Esophagus squamous epithelium (tissue), 5 donors: ENCODE results near the gene ABLIM3. TPM values are rescaled to one million over a fixed set of nuclear protein-coding genes. Genes with fewer than 3 reads are reported as not detected.

ENCODE experiments used
- DNase-seq: peaks from one replicate; lab custom pipeline; 2025; lab: John Stamatoyannopoulos, UW
- H3K27ac ChIP-seq, 4 donors: fragments of 200-600 bp; sonication (generic); one replicate each; pipeline ENCODE4 v1.5.1; 2016 to 2019; ENCODE audit warnings: mild to moderate bottlenecking in 1 of 4
- H3K27me3 ChIP-seq, 4 donors: fragments of 200-600 bp; sonication (generic); 1 replicate in 3 of 4; 2 replicates in 1 of 4; pipeline versions ENCODE4 v1.5.1 to v1.6.0; 2017 to 2021; ENCODE audit warnings: antibody characterized with exemption in 1 of 4
- H3K36me3 ChIP-seq, 3 donors: fragments of 200-600 bp; sonication (generic); one replicate each; pipeline ENCODE4 v1.5.1; 2016 to 2019
- H3K4me1 ChIP-seq, 3 donors: fragments of 200-600 bp; sonication (generic); one replicate each; pipeline ENCODE4 v1.5.1; 2017 to 2019
- H3K4me3 ChIP-seq, 4 donors: fragments of 200-600 bp; sonication (generic); 1 replicate in 3 of 4; 2 replicates in 1 of 4; pipeline ENCODE4 v1.5.1; 2016 to 2019; ENCODE audit warnings: mild to moderate bottlenecking in 2 of 4, moderate library complexity in 1 of 4
- H3K9me3 ChIP-seq, 3 donors: fragments of 200-600 bp; sonication (generic); one replicate each; pipeline ENCODE4 v1.5.1; 2016 to 2019
- POLR2A ChIP-seq, 4 donors: fragments of 450-650 bp; IDR thresholded peaks; one replicate each; pipeline ENCODE4 v1.6.1; 2017; ENCODE audit warnings: antibody characterized with exemption in 4 of 4, mild to moderate bottlenecking in 4 of 4, moderate library complexity in 3 of 4
- WGBS, 2 donors: methylation state at CpG; one replicate each; pipeline ENCODE4 v1.1.5; 2018; 5-methylcytosine and 5-hydroxymethylcytosine counted together
- intact Hi-C: fragments of 100-400 bp; cut with DNase I; formaldehyde crosslinking; loops from one replicate; pipeline ENCODE4 v1.15.0; 2022
- total RNA-seq, 4 donors: library from RNA; depleted of rRNA; stranded (reverse); fragments of >200 nt; gene quantifications; one replicate each; pipeline ENCODE4 v1.1.0, GENCODE V29; 2016
- TF ChIP-seq, protein P1 (sequence below), 6 experiments: fragments of 450-650 bp in 4 of 6; fragments of 200-600 bp in 2 of 6; sonication (generic) in 2 of 6; IDR thresholded peaks; one replicate each; pipeline ENCODE4 v1.5.1; 2016 to 2019; ENCODE audit warnings: antibody characterized with exemption in 6 of 6, mild to moderate bottlenecking in 4 of 6, moderate library complexity in 4 of 6
- donor health status: DM: yes; HTN: yes; CAD: no.

Gene ABLIM3
- total RNA-seq, 4 donors from 2014 or later: 10.6 to 47.7 (median 27.1) TPM

DNA sequence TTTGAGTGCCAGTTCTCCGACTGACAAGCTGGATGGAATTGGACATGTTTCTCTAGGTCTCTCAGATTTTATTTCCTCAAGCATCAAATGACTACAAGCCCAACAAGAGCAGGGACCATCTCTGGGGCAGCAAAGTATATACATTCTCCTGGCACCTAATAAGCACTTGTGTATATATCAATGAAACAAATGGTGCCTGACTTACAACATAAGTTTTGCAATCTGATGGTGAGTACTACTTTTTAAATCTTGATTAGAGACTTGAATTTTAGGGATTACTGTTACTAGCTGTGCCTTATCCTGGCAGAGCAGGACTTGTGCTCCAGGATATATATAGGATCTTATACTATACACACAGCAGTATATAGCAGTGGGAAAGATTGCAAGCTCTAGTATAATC lies 8.8 kb upstream of the ABLIM3 start:
- DNase-seq: no peak
- H3K27me3 ChIP-seq: no peaks in the 10 kb centered on the region
- no peaks in the 10 kb centered on the region for H3K36me3 ChIP-seq
- TF ChIP-seq POLR2A (IDR thresholded peaks at IDR 0.05): no peak
- TF ChIP-seq, protein P1, sequence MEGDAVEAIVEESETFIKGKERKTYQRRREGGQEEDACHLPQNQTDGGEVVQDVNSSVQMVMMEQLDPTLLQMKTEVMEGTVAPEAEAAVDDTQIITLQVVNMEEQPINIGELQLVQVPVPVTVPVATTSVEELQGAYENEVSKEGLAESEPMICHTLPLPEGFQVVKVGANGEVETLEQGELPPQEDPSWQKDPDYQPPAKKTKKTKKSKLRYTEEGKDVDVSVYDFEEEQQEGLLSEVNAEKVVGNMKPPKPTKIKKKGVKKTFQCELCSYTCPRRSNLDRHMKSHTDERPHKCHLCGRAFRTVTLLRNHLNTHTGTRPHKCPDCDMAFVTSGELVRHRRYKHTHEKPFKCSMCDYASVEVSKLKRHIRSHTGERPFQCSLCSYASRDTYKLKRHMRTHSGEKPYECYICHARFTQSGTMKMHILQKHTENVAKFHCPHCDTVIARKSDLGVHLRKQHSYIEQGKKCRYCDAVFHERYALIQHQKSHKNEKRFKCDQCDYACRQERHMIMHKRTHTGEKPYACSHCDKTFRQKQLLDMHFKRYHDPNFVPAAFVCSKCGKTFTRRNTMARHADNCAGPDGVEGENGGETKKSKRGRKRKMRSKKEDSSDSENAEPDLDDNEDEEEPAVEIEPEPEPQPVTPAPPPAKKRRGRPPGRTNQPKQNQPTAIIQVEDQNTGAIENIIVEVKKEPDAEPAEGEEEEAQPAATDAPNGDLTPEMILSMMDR (IDR thresholded peaks at IDR 0.05): no peak
- no peak overlapping the region for H3K4me3 ChIP-seq
- H3K27ac ChIP-seq: no peak overlapping the region
- no peaks in the 10 kb centered on the region for H3K9me3 ChIP-seq
- WGBS, 2 donors: 83 to 93% methylated on average over 1 of the region's 1 CpG
- intact Hi-C loops: no loop called here
- peaks cover 0 to 43% (median 23%) of the 10 kb centered on the region in 3 donors for H3K4me1 ChIP-seq

DNA sequence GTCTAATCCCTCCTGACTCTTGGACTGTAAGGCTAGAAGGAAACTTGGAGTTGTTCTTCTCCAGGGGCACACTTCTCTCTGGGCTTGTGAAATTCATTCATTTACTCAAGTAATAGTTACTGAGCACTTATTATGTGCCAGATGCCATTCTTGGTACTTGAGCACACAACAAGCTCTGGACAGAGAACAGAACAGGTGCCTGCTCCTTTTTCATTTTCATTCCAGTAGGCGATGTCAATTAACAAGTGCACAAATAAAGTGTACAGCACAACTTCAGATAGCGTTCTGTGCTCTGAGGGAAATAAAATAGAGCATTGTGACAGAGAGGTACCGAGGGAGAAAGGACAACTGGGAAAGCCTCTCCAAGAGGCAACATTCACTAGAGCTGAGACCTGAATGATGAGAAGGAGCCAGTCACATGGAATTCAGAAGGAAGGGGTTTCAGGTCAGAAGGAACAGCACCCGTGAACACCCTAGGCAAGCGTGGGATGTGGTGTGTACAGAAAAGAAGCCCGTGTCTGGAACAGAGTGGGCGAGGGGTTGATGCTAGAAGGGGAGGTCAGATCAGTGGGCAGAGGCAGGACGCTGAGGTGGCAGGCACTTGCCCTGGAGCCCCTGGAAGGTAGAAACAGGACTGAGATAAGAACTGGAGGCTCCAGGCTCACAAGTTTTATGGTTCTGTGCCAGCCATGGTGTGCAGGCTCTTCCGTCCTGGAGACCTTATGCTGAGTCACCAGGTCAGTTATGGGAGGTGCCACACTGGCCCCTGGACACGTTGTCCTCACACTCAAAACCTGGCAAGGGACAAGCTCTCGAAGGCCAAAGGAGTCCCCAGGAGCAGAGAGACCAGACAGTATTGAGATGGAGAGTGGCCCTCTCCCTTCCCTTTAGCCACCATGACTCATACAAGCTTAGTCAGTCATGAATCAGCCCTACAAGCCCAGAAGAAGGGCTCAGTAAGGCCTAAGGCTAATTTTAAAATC lies 7.2 kb upstream of the ABLIM3 start:
- Histone ChIP-seq H3K27ac (peak overlapping the region in 3 of 4 donors; percentile 47 to 69 (median 62)), H3K4me1 (peaks cover 0 to 32% (median 23%) of the 10 kb centered on the region in 3 donors), H3K36me3 (no peaks in the 10 kb centered on the region), H3K27me3 (no peaks in the 10 kb centered on the region), H3K4me3 (no peak overlapping the region), H3K9me3 (no peaks in the 10 kb centered on the region)
- TF ChIP-seq, protein P1 (IDR thresholded peaks at IDR 0.05): no peak
- TF ChIP-seq POLR2A (IDR thresholded peaks at IDR 0.05): no peak
- WGBS, 2 donors: 59 to 60% methylated on average over 11 of the region's 11 CpGs
- no peak for DNase-seq
- intact Hi-C loops: no loop called here

DNA sequence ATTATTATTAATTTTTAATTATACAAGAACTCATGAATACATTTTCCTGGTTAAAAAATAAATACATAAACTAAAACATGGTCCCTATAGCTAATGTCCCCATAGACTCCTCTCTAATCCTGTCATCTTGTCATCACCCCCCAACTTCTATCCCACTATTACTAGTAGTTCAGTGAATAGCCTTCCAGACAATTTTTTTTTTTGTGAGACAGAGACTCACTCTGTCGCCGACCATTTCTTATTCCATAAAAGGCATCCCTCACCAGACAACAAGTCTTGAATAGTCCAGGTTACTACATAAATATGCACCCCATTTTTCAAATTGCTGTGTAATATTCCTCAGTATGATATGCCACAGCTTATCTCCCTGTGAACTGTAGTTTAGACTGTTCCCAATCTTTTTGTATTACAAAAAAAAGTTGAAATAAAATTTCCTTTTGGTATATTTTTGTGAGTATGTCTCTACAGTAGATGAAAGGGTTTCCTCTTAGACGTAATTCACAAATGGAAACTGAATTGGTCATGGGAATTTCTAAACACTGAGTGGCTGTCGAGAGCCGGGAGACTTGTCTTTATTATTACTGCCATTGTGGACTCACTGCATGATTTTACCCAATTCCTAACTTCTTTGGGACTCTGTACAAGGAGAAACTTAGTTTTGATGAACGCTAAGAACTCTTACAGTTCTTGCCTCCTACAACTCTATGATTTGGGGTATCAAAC lies 6.4 kb upstream of the ABLIM3 start:
- intact Hi-C loops: no loop called here
- no peaks in the 10 kb centered on the region for H3K36me3 ChIP-seq
- DNase-seq: no peak
- peak overlapping the region in 3 of 4 donors; percentile 47 to 69 (median 62) for H3K27ac ChIP-seq
- H3K4me3 ChIP-seq: no peak overlapping the region
- H3K9me3 ChIP-seq: no peaks in the 10 kb centered on the region
- no peaks in the 10 kb centered on the region for H3K27me3 ChIP-seq
- TF ChIP-seq POLR2A (IDR thresholded peaks at IDR 0.05): no peak
- TF ChIP-seq, protein P1 (IDR thresholded peaks at IDR 0.05): no peak
- peaks cover 0 to 26% (median 23%) of the 10 kb centered on the region in 3 donors for H3K4me1 ChIP-seq
- WGBS, 2 donors: 64 to 65% methylated on average over 6 of the region's 6 CpGs

DNA sequence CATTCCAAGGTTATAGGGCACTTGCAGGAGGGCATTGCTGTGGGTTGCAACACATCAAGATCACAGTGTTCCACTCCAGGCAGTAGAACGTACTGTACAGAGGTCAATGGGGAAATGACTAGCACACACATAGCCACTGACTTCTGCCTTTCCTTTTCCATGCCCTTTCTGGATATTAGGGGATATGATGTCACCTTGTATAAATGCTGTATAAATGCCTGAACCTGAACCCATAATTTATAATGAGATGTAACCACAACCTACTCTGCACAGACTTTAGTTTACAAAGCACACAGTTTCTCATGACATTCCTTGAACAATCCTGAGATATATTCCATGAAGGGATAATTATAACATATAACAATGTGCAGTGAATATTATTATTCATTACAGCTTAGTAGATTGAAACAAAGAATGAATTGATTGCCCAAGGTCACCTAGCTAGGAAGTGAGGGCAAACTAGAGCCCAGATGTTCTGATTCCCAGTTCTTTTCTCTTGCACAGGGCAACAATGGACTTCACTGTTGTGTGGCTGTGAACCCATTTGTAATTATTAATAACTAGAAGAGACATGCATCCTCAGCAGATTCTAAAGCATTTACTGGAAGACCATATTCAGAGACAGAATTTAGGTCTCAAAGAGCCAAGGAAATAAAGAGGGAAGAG lies 5.6 kb upstream of the ABLIM3 start:
- intact Hi-C loops: no loop called here
- no peaks in the 10 kb centered on the region for H3K36me3 ChIP-seq
- DNase-seq: no peak
- no peaks in the 10 kb centered on the region for H3K9me3 ChIP-seq
- H3K27me3 ChIP-seq: no peaks in the 10 kb centered on the region
- 69 to 79% methylated on average over 1 of the region's 1 CpG for WGBS, 2 donors
- H3K4me3 ChIP-seq: no peak overlapping the region
- peaks cover 0 to 30% (median 23%) of the 10 kb centered on the region in 3 donors for H3K4me1 ChIP-seq
- peak overlapping the region in 3 of 4 donors; percentile 42 to 62 (median 47) for H3K27ac ChIP-seq
- TF ChIP-seq, protein P1 (IDR thresholded peaks at IDR 0.05): no peak
- no peak for TF ChIP-seq POLR2A (IDR thresholded peaks at IDR 0.05)
